Activated naive CD8-positive, alpha-beta T cell treated with anti-CD3 and anti-CD28 coated beads, Interleukin-2, amount 50 U/mL, for 16 hours (primary cell): Measurements from ENCODE around the gene TIMM50.
"Not testable (repeated sequence)": the region's sequence is repeated elsewhere in the genome, so short reads cannot be mapped to it uniquely, and the experiment has no call there.

Experiments used
- DNase-seq: peaks from one replicate; pipeline ENCODE4 v3.0.0-alpha.2; 2020; ENCODE audit warnings: low read depth, low spot score

Gene TIMM50

GRCh38 chr19:39480337-39481228 is at the start of gene TIMM50:
Gene TIMM50, plus strand, starts transcription at chr19:39480838. Its CDS starts 16 bp downstream, at chr19:39480854.
- DNase-seq: peak; percentile 97

- no peak for DNase-seq
Measured at GRCh38 chr19:39432677-39433025, 48.0 kb upstream of the TIMM50 start.

- DNase-seq: no peak
Measured at GRCh38 chr19:39433480-39434079, 47.1 kb upstream of the TIMM50 start.

- DNase-seq: no peak
Measured at GRCh38 chr19:39434123-39435076, 46.2 kb upstream of the TIMM50 start.

- DNase-seq: peak; percentile 99
Measured at GRCh38 chr19:39435499-39436349, 44.9 kb upstream of the TIMM50 start, which contains the start of gene RPS16. Gene RPS16, minus strand, starts transcription at chr19:39435949. Its CDS starts 54 bp downstream, at chr19:39435895.

GRCh38 chr19:39436350-39436716 is 44.3 kb upstream of the TIMM50 start:
- no peak for DNase-seq

- no peak for DNase-seq
Measured at GRCh38 chr19:39438270-39438934, 42.2 kb upstream of the TIMM50 start.

GRCh38 chr19:39444598-39445195 is 35.9 kb upstream of the TIMM50 start:
- no peak for DNase-seq

GRCh38 chr19:39445196-39446111 is 35.2 kb upstream of the TIMM50 start, which contains the start of gene SUPT5H:
Gene SUPT5H, plus strand, starts transcription at chr19:39445582. Its CDS starts 309 bp downstream, at chr19:39445891.
- peak; percentile 96 for DNase-seq

- DNase-seq: no peak
Measured at GRCh38 chr19:39446365-39447084, 34.1 kb upstream of the TIMM50 start.

GRCh38 chr19:39448271-39448670 is 32.4 kb upstream of the TIMM50 start:
- DNase-seq: no peak

- no peak for DNase-seq
Measured at GRCh38 chr19:39449116-39449797, 31.4 kb upstream of the TIMM50 start.

- DNase-seq: not testable (repeated sequence)
Measured at GRCh38 chr19:39451257-39451656, 29.4 kb upstream of the TIMM50 start.

GRCh38 chr19:39463403-39463802 is 17.2 kb upstream of the TIMM50 start:
- no peak for DNase-seq

GRCh38 chr19:39465956-39466747 is 14.5 kb upstream of the TIMM50 start:
- DNase-seq: no peak

GRCh38 chr19:39467941-39468340 is 12.7 kb upstream of the TIMM50 start:
- no peak for DNase-seq

- DNase-seq: no peak
Measured at GRCh38 chr19:39469036-39469435, 11.6 kb upstream of the TIMM50 start.
